Measurements from ENCODE around the gene GRIN3B. TPM values are rescaled to one million over a fixed set of nuclear protein-coding genes. Genes with fewer than 3 reads are reported as not detected.
A peak's percentile ranks its signal among the peaks of the same experiment; 100 is the strongest.

GRIN3B gene
- polyA plus RNA-seq, 3 donors: 0.01 to 0.03 TPM; not detected in 1

DNA sequence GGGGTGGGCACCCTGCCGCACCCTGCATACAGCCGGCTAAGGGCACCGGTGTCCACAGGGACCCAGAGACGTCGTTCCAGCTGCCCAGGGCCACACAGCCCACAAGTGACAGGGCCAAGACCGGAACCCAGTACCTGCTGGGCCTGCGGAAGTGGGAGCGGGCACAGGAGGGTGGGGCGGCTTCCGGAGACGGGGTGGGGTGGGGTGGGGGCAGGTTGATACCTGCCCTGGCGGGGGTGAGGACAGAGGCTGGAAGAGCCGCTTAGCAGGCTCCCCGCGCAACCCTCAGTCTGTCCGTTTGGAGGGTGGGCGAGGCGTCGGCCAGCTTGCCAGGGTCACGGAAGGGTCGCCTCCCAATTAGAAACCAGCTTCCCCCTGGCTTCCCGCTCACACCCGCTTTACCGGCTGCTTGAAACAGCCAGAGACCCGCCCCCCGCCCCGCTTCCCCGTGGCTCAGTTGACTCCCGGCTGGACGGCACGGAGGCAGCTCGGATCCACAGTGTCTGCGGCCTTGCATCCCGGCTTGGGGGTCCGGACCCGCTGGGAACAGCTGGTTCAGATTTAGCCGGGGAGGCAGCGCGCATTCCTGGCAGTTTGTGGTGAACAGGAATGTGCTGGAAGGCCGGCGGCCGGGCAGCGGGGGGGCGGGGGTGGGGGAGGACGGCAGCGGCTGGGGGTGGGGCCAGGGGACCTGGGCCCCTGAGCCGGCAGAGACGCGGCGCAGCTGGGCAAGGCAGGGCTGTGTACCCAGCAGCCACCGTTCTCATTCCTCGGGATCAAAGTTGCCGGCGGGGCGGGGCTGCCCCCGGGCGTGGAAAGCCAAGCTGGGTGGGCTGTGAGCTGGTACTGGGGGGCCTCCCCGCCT is 28.1 kb downstream of the GRIN3B start:
- H3K27ac ChIP-seq (ENCODE audit: low read depth, low read length): peak overlapping the region; percentile 73
- 2 to 4% (median 3%) methylated on average over 49 to 58 of the region's 58 CpGs for WGBS, 3 donors

DNA sequence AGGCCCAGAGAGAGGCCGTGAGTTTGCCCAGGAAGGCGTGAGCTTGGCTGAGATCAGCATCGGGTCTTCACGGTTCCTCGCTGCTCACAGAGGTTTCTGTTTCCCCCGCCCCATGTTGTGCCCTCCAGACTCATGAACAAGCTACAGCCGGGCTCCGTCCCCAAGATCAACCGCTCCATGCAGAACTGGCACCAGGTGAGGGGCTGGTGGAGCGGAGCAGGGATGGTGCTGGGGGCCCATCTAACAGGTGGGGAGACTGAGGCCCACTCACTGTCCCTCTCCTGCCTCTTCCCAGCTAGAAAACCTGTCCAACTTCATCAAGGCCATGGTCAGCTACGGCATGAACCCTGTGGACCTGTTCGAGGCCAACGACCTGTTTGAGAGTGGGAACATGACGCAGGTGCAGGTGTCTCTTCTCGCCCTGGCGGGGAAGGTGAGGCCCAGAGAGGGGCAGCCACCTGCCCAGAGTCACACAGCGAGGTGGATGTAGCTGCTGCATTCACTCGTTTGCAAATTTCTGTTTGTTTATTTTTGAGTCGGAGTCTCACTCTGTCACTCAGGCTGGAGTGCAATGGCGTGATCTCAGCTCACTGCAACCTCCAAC is 32.1 kb downstream of the GRIN3B start:
- 83 to 94% (median 92%) methylated on average over 20 of the region's 20 CpGs for WGBS, 3 donors
- no peak overlapping the region for H3K27ac ChIP-seq (ENCODE audit: low read depth, low read length)

DNA sequence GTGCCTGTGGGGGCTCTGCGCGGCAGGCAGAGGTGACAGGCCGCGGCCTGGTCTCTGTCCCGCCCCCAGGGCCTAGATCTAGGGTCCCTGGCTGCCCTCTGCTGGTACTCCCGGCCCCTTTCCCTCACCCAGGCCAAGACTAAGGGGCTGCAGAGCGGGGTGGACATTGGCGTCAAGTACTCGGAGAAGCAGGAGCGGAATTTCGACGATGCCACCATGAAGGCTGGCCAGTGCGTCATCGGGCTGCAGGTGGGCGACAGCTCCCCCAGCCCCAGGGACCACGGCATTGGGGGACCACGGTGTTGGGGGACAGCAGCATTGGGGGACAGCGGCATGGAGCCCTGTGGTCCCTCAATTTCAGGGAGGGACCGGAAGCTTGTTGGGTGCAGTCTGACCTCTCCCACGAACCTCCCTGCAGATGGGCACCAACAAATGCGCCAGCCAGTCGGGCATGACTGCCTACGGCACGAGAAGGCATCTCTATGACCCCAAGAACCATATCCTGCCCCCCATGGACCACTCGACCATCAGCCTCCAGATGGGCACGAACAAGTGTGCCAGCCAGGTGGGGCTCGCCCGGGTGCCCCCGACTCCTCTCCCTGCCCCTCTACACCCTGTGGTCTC is 35.9 kb downstream of the GRIN3B start:
- no peak overlapping the region for H3K27ac ChIP-seq (ENCODE audit: low read depth, low read length)
- 89 to 92% (median 90%) methylated on average over 26 to 29 of the region's 29 CpGs for WGBS, 3 donors

DNA sequence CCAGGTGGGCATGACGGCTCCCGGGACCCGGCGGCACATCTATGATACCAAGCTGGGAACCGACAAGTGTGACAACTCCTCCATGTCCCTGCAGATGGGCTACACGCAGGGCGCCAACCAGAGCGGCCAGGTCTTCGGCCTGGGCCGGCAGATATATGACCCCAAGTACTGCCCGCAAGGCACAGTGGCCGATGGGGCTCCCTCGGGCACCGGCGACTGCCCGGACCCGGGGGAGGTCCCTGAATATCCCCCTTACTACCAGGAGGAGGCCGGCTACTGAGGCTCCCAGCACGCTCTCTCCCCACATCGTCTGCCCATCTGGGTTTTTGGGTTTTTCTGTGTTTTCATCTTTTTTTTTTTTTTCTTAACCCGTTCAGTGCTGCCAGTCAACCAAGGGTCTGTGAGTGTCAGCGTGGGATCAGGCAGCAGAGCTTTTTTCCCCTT is 37.4 kb downstream of the GRIN3B start:
- 55 to 76% (median 66%) methylated on average over 22 of the region's 22 CpGs for WGBS, 3 donors
- no peak overlapping the region for H3K27ac ChIP-seq (ENCODE audit: low read depth, low read length)

DNA sequence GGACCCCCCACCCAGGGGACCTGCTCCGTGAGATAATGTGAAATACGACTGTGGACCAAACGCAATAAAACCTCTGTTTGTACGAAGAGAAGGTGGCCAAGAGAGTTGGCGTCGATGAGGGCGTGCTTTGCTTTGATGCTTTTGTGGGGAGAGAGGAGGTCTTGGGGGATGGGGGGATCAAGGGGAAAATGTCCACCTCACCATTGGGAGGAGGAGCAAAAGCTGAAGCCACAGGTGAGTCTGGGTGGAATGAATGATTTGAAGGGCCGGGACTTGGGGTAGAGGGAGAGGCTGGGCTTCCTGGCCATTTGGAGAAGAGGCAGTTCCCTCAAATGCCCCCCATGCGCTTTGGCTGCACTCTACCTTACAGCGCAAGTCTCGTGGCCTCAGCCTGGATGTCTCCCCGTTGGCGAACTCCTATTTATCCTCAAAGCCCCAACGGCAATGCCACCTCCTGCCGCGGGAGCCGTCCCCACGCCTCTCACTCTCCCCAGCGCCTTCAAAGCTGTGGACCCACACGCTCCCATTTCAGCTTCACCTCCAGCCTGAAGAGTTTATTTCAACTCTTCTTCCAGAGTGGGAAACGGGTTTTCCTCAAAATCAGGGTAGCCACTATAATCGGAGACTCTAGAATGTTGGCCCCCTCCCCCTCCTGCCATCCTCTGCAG is 38.9 kb downstream of the GRIN3B start:
- no peak overlapping the region for H3K27ac ChIP-seq (ENCODE audit: low read depth, low read length)
- 68 to 70% (median 68%) methylated on average over 22 of the region's 22 CpGs for WGBS, 3 donors

DNA sequence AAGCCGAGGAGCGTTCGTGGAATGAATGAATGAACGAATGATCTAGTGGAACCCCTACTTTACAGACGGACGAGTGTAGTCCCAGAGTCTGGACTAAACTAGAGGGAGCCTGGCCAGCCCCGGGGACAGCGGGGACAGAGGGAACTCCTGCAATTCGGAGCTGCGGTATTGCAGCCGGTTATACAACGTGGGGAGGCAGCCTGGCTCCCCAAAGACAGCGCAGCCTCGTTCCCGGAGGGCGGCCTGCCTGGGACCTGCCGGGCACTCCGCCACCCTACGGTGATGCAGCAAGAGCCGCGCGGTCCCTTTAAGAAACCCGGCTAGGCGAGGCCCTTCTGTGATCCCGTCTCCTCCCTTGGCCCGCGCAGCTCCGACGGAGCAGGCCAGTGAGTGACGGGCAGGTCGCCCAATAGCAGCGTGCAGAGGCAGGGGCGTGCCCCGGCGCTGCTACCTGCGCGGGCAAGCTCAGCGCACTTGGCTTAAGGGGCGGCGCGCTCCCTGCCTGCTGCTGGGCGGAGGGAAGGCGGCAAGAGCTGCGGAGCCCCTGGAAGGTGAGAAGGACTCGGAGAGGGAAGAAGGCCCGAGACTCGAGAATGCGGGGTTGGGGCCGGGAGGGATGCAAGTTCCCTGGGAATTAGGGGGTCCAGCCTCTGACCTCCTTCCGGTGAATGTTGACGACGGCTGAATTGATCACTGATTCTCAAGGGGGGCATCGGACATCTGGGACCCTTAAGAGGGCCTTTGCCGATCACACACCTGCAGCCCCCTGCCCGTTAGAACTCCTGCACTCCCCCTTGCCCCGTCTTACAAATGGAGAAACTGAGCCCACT is 39.6 kb downstream of the GRIN3B start, which contains the start of gene ABCA7:
Gene ABCA7, plus strand, starts transcription at position 462 of the 830 bp plus-strand sequence. CDS start 1,255 bp downstream, outside the sequence.
- 2% methylated on average over 56 of the region's 56 CpGs for WGBS, 3 donors
- no peak within 1 kb of the TSS for H3K27ac ChIP-seq (ENCODE audit: low read depth, low read length)

DNA sequence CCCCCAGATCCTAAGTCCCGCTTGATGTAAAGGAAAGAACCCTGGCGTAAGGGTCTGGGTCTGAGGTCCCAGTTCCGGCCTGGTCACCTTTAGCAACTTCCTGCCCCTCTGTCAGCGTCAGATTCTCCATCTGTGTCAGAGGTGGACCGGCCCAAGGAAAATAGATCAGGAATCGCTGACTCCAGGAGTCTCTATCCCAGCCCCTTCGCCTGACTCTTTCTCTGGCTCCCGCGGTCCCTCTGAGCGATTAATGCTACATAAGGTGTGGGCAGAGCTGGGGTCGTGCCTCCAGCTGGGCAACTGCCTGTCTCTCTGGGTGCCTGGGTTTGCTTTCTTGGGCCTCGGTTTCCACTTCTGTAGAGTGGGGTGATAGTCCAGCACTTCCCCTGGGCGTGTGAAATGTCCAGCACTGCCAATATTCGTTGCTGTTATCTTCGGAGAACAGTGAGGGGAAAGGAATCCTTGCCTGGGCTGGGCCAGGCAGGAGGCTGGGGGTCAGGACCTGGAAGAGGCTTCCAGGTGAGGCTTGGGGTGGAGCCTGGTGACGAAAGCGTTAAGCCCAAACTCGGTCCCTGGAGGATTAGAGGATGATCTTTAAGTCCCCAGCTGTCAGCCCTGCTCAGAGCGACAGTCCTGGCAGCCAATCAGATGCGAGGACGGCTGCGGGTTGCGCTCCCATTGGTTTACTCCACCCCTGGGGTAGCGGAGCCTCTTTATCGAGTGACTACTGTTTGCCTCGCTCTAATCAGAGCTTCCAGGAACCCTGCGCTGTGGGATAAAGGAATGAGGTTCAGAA is 40.5 kb downstream of the GRIN3B start:
- no peak overlapping the region for H3K27ac ChIP-seq (ENCODE audit: low read depth, low read length)
- 2 to 3% (median 2%) methylated on average over 27 of the region's 27 CpGs for WGBS, 3 donors

DNA sequence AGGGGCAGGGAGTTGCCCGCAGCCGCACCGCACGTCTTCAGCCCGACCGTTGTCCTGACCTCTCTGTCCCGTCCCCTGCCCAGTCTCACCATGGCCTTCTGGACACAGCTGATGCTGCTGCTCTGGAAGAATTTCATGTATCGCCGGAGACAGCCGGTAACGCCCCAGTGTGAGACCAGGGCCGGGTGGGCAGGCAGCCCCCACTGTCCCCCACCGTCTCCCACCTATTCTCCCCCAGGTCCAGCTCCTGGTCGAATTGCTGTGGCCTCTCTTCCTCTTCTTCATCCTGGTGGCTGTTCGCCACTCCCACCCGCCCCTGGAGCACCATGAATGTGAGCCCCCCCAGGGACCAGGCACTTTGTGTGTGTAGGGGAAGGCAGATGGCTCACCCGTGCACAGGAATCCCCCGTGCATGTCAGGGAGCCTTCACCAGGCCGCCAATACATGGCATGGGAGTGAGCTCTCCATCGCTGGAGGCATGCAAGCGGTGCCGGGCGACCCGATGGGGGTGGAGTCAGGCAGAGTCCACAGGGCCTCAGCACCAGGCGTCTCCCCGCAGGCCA is 41.1 kb downstream of the GRIN3B start:
- 27 to 43% (median 31%) methylated on average over 26 of the region's 26 CpGs for WGBS, 3 donors
- H3K27ac ChIP-seq (ENCODE audit: low read depth, low read length): no peak overlapping the region

DNA sequence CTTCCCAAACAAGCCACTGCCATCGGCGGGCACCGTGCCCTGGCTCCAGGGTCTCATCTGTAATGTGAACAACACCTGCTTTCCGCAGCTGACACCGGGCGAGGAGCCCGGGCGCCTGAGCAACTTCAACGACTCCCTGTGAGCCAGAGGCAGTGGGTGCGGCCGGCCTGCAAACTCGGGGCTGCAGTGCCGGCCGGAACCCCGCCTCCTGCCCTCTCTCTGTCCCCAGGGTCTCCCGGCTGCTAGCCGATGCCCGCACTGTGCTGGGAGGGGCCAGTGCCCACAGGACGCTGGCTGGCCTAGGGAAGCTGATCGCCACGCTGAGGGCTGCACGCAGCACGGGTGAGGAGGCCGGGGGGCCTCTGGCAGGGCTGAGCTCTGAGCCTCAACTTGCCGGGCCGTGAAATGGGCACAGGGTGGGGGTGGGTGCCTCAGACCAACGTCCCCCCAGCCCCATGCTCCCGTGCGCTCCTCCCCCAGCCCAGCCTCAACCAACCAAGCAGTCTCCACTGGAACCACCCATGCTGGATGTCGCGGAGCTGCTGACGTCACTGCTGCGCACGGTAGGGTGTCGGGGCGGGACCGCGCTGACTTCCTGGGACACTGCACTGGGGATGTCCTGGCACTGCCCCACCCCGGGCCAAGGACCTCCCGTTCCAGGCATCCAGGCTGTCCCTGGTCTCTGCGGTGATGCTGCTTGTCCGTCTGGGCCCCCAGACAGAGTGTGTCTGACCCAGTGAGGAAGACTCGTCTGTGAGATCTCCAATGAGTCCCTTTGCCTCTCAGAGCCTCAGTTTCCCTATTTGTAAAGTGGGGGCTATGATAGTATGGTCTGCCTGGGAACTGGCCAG is 41.8 kb downstream of the GRIN3B start:
- H3K27ac ChIP-seq (ENCODE audit: low read depth, low read length): no peak overlapping the region
- WGBS, 3 donors: 63 to 67% (median 66%) methylated on average over 37 to 43 of the region's 43 CpGs

DNA sequence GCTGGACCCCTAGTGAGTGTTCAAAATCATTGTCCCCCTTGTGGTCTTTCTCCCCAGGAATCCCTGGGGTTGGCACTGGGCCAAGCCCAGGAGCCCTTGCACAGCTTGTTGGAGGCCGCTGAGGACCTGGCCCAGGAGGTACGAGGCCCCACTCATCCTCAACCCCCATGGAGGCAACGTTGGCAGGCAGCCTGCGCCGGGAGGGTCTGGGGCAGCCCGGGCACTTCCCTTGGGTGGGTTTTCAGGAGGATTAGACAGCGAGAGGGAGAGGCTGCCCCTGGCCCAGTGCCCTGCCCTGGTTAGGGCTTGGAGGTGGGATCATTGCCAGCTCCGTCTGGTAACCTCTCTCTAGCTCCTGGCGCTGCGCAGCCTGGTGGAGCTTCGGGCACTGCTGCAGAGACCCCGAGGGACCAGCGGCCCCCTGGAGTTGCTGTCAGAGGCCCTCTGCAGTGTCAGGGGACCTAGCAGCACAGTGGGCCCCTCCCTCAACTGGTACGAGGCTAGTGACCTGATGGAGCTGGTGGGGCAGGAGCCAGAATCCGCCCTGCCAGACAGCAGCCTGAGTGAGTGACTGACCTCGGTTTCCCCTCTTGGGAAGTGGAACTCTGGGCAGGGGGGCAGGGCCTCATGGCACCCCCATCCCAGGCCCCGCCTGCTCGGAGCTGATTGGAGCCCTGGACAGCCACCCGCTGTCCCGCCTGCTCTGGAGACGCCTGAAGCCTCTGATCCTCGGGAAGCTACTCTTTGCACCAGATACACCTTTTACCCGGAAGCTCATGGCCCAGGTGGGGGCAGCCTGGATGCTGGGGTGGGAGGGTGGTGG is 42.7 kb downstream of the GRIN3B start:
- H3K27ac ChIP-seq (ENCODE audit: low read depth, low read length): no peak overlapping the region
- 60 to 81% (median 67%) methylated on average over 23 of the region's 23 CpGs for WGBS, 3 donors

DNA sequence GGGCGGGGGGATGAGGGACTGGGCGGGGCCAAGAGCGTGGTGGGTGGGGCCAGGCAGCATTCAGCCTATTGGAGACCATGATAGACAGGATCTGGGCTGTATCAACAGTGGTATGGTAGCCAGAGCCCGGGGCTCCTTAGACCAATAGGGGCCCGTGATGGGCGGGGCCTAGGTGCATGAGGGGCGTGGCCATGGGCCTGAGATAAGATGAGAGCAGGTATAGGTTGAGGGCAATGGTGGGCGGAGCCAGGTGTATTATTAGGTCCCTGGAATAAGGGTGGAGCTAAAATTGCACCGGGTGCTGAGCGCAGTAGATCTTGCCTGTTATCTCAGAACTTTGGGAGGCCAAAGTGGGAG is 45.0 kb downstream of the GRIN3B start:
- WGBS, 3 donors: 66 to 83% (median 69%) methylated on average over 10 of the region's 10 CpGs

DNA sequence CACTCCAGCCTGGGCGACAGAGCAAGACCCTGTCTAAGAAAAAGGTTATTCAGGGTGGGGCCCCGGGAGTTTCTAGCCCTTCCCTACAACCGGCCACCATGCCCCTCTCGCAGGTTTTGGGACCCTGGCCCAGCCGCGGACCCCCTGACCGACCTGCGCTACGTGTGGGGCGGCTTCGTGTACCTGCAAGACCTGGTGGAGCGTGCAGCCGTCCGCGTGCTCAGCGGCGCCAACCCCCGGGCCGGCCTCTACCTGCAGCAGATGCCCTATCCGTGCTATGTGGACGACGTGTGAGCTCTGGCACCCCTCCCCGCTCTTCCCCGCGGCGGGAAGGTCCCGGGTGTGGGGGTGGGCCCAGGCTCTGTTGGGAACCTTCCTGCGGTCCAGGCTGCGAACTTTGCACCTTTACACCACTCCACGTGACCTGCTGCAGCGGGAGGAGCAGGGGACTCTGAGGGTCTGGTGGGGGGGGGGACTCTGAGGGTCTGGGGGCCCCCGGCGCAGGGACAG is 46.0 kb downstream of the GRIN3B start:
- WGBS, 3 donors: 89 to 92% (median 90%) methylated on average over 29 to 33 of the region's 33 CpGs
- H3K27ac ChIP-seq (ENCODE audit: low read depth, low read length): no peak overlapping the region

More for the DNA sequence above, 45.0 kb downstream of the GRIN3B start:
- H3K27ac ChIP-seq (ENCODE audit: low read depth, low read length): no peak overlapping the region

DNA sequence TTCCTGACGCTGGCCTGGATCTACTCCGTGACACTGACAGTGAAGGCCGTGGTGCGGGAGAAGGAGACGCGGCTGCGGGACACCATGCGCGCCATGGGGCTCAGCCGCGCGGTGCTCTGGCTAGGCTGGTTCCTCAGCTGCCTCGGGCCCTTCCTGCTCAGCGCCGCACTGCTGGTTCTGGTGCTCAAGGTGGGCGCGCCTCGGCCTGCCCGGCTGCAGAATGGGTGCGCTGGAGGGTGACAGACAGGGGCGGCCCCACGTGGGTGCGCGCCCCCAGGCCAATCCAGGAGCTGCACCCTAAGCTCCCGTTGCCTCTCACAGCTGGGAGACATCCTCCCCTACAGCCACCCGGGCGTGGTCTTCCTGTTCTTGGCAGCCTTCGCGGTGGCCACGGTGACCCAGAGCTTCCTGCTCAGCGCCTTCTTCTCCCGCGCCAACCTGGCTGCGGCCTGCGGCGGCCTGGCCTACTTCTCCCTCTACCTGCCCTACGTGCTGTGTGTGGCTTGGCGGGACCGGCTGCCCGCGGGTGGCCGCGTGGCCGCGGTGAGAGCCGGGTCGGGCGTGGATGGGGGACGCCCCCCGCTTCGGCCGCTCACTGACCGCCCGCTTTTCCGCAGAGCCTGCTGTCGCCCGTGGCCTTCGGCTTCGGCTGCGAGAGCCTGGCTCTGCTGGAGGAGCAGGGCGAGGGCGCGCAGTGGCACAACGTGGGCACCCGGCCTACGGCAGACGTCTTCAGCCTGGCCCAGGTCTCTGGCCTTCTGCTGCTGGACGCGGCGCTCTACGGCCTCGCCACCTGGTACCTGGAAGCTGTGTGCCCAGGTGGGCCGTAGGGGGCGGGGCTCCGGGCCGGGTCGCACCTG is 46.8 kb downstream of the GRIN3B start:
- 87 to 94% (median 88%) methylated on average over 67 to 77 of the region's 77 CpGs for WGBS, 3 donors
- H3K27ac ChIP-seq (ENCODE audit: low read depth, low read length): no peak overlapping the region

DNA sequence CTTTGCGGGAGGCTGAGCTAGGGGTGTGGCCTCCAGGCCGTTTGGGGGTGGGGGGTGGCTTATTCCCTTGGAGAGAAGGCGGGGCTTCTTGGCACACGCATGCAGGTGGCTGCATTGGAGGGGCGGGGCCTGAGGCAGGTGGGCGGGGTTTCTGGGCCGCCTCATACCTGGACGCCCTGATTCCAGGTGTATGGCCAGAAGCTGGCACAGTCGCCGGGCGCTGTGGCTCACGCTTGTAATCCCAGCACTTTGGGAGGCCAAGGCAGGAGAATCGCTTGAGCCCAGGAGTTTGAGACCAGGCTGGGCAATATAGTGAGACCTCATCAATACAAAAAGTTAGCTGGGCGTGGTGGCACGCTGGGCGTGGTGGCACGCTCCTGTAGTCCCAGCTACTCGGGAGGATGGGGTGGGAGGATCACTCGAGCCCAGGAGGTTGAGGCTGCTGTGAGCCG is 47.5 kb downstream of the GRIN3B start:
- WGBS, 3 donors: 85 to 91% (median 86%) methylated on average over 20 of the region's 20 CpGs
- no peak overlapping the region for H3K27ac ChIP-seq (ENCODE audit: low read depth, low read length)

Measured in adipose tissue (tissue), 3 donors.